OCI-LY7 (cell line): ENCODE results near the gene RTN4IP1. TPM values are rescaled to one million over a fixed set of nuclear protein-coding genes. Genes with fewer than 3 reads are reported as not detected.

Experiments
- BruUV-seq: library from RNA; stranded (reverse); fragments of 400-500 nt; replicated peaks from 2 replicates; lab custom pipeline; 2021; lab: Mats Ljungman, UMichigan
- CTCF ChIA-PET: fragments of 300-600 bp; sonication (Branson Sonifier 250); formaldehyde crosslinking; loops from one replicate; lab custom pipeline; 2022; ENCODE audit warnings: antibody characterized with exemption; ENCODE audit not compliant: unreplicated experiment; lab: Charles Lee
- POLR2A ChIA-PET: fragments of 300-600 bp; sonication (Branson Sonifier 250); formaldehyde crosslinking; loops from one replicate; lab custom pipeline; 2022; ENCODE audit warnings: antibody characterized with exemption; lab: Charles Lee
- DNase-seq: peaks from one replicate; pipeline ENCODE4 v3.0.0-alpha.2; 2015; ENCODE audit warnings: low spot score
- H2AFZ ChIP-seq: fragments of 200-600 bp; sonication (generic), shearing (Covaris generic); 2 replicates; pipeline ENCODE4 v1.6.1; 2014; ENCODE audit warnings: mild to moderate bottlenecking, antibody characterized with exemption, low read length, moderate library complexity
- H3K27ac ChIP-seq: fragments of 200-600 bp; sonication (generic); 2 replicates; pipeline ENCODE4 v1.5.1; 2014; ENCODE audit warnings: mixed run types, low read depth, mild to moderate bottlenecking, moderate library complexity, low read length, inconsistent platforms; ENCODE audit not compliant: poor library complexity, severe bottlenecking
- H3K36me3 ChIP-seq: fragments of 200-600 bp; sonication (generic); 2 replicates; pipeline ENCODE4 v1.6.1; 2014; ENCODE audit warnings: mild to moderate bottlenecking, antibody characterized with exemption, low read length, moderate library complexity, mixed read lengths; ENCODE audit not compliant: insufficient read depth
- H3K4me1 ChIP-seq: fragments of 200-600 bp; sonication (generic); 2 replicates; pipeline ENCODE4 v1.5.1; 2014; ENCODE audit warnings: mild to moderate bottlenecking, low read length; ENCODE audit not compliant: insufficient read depth, poor library complexity, severe bottlenecking
- H3K4me2 ChIP-seq: fragments of 200-600 bp; sonication (generic); 2 replicates; pipeline ENCODE4 v1.6.1; 2014; ENCODE audit warnings: mild to moderate bottlenecking, low read length
- H3K4me3 ChIP-seq: fragments of 200-600 bp; sonication (generic); 2 replicates; pipeline ENCODE4 v1.5.1; 2014; ENCODE audit warnings: mild to moderate bottlenecking, low read depth, low read length; ENCODE audit not compliant: poor library complexity, severe bottlenecking
- H3K79me2 ChIP-seq: fragments of 200-600 bp; sonication (generic); 2 replicates; pipeline ENCODE4 v1.6.1; 2016; ENCODE audit warnings: low read depth, mild to moderate bottlenecking, low read length, moderate library complexity, mixed read lengths; ENCODE audit not compliant: insufficient read depth
- H3K9me2 ChIP-seq: fragments of 200-600 bp; sonication (generic); 2 replicates; pipeline ENCODE4 v1.6.1; 2016; ENCODE audit warnings: mild to moderate bottlenecking, low read length, mixed read lengths; ENCODE audit not compliant: insufficient read depth
- H3K9me3 ChIP-seq: fragments of 200-600 bp; sonication (generic); 2 replicates; pipeline ENCODE4 v1.6.1; 2014; ENCODE audit warnings: mild to moderate bottlenecking, mixed run types, low read length, mixed read lengths
- H4K20me1 ChIP-seq: fragments of 200-600 bp; sonication (generic); 2 replicates; pipeline ENCODE4 v1.6.1; 2014; ENCODE audit warnings: mild to moderate bottlenecking, antibody characterized with exemption, low read length, moderate library complexity, mixed read lengths; ENCODE audit not compliant: insufficient read depth
- EZH2phosphoT487 ChIP-seq: fragments of 200-600 bp; sonication (generic); IDR thresholded peaks from 2 replicates; pipeline ENCODE4 v1.6.1; 2018; ENCODE audit warnings: low read depth, borderline replicate concordance, mild to moderate bottlenecking, mixed run types, antibody characterized with exemption, low read length, moderate library complexity, mixed read lengths
- intact Hi-C: fragments of 100-400 bp; cut with micrococcal nuclease; formaldehyde crosslinking; loops from one replicate; pipeline ENCODE4 v1.10.0; 2022; ENCODE audit not compliant: unreplicated experiment
- total RNA-seq, 2 experiments: library from RNA; depleted of rRNA in 1 of 2; stranded (reverse); fragments of >200 nt in 1 of 2; shearing (Covaris generic) in 1 of 2; gene quantifications; 2 replicates each; pipeline ENCODE4 v1.2.3, GENCODE V29; 2014 to 2022
- TF ChIP-seq, protein P1 (sequence below): fragments of 200-600 bp; sonication (generic); conservative IDR thresholded peaks from 2 replicates; pipeline ENCODE4 v1.5.1; 2014; ENCODE audit warnings: mild to moderate bottlenecking, antibody characterized with exemption, low read length, moderate library complexity, mixed read lengths

Gene RTN4IP1
- total RNA-seq, 2 experiments from 2014 or later = 25.2 to 51.4 TPM

DNA sequence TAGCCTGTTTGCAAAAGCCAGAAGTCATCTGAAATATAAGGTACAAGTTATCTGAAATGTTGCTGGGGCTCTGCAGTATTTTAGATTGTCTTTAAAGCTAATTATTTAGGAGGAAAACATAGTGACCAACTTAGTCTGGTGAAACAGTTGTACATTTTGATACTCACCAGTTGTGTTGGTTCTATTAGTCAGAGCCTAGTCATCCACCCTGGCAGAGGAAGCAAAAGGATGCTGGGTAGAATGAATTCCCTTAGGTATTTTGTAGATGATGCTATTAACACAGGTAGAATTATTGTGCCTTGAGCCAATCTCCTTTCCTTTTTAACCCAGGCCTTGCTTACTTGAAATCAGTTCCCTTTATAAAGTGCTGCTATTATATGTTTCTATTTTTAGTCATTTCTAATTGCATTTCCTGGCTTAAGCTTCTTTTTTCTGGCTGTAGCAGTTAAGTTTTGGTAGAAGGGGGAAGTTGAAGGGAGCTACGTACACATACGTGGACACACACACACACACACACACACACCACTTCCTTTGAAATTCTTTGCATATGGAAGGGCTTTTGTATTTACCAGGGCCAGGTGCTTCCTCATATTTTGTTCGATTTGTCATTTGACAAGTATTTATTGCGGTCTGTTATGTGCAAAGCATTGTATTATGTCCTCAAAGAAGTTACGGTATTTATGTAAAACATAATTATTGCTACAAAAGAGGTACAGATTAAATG lies 82.4 kb downstream of the RTN4IP1 start:
- Histone ChIP-seq H2AFZ (peak overlapping the region; percentile 20; the same call in 1 of the 2 replicates), H3K4me2 (peak overlapping the region; percentile 69), H3K36me3 (peaks cover 88% of the 10 kb centered on the region), H3K79me2 (no peaks in the 10 kb centered on the region), H4K20me1 (no peaks in the 10 kb centered on the region), H3K9me3 (no peaks in the 10 kb centered on the region), H3K4me3 (peak overlapping the region; percentile 38), H3K4me1 (peaks cover 29% of the 10 kb centered on the region), H3K9me2 (no peaks in the 10 kb centered on the region), H3K27ac (peak overlapping the region; percentile 76)
- CTCF ChIA-PET = interaction anchor here (0.6 kb wide), 1 partner anchor 30 kb away, joined by 3 read pairs; no protein-coding TSS in a partner anchor
- TF ChIP-seq, protein P1, sequence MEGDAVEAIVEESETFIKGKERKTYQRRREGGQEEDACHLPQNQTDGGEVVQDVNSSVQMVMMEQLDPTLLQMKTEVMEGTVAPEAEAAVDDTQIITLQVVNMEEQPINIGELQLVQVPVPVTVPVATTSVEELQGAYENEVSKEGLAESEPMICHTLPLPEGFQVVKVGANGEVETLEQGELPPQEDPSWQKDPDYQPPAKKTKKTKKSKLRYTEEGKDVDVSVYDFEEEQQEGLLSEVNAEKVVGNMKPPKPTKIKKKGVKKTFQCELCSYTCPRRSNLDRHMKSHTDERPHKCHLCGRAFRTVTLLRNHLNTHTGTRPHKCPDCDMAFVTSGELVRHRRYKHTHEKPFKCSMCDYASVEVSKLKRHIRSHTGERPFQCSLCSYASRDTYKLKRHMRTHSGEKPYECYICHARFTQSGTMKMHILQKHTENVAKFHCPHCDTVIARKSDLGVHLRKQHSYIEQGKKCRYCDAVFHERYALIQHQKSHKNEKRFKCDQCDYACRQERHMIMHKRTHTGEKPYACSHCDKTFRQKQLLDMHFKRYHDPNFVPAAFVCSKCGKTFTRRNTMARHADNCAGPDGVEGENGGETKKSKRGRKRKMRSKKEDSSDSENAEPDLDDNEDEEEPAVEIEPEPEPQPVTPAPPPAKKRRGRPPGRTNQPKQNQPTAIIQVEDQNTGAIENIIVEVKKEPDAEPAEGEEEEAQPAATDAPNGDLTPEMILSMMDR = no peak
- no peak for TF ChIP-seq EZH2phosphoT487
- POLR2A ChIA-PET = interaction anchor here (0.6 to 0.9 kb wide), 2 partner anchors 17 to 455 kb away, joined by 3 to 4 read pairs; no protein-coding TSS in a partner anchor
- DNase-seq = peak; percentile 82
- BruUV-seq = TSS peak; percentile 5
- intact Hi-C loops = no loop called here

DNA sequence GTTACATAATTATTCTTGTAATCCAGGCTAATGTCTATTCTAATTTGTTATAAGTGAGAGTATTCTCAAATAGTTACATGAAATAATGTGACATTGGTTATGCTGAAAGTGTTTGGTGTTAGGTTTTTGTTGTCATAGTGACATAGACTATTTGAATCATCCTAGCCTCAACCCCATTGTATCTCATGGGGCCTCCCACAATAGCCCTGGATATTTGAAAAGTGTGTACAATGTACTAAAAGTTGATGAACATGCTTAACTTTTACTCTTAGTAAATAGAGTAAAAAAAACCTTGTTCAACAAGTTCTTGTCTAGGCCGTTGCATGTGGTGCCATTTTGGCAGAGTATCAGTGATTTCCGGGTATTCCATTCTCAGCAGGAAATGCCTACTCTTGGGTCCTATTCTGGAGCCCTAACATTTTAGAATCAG lies 83.0 kb downstream of the RTN4IP1 start:
- H3K9me2 ChIP-seq = no peaks in the 10 kb centered on the region
- no peaks in the 10 kb centered on the region for H4K20me1 ChIP-seq
- H2AFZ ChIP-seq = peak overlapping the region; percentile 20; the same call in 1 of the 2 replicates
- H3K27ac ChIP-seq = peak overlapping the region; percentile 76
- no peak for DNase-seq
- peaks cover 29% of the 10 kb centered on the region for H3K4me1 ChIP-seq
- peaks cover 87% of the 10 kb centered on the region for H3K36me3 ChIP-seq
- H3K9me3 ChIP-seq = no peaks in the 10 kb centered on the region
- CTCF ChIA-PET = interaction anchor here (0.6 kb wide), 1 partner anchor 29 kb away, joined by 3 read pairs; no protein-coding TSS in a partner anchor
- H3K4me3 ChIP-seq = peak overlapping the region; percentile 38
- intact Hi-C loops = no loop called here
- peak overlapping the region; percentile 69 for H3K4me2 ChIP-seq
- no TSS peak for BruUV-seq
- H3K79me2 ChIP-seq = no peaks in the 10 kb centered on the region
- TF ChIP-seq, protein P1 = no peak
- TF ChIP-seq EZH2phosphoT487 = no peak
- POLR2A ChIA-PET = interaction anchor here (0.6 to 1.8 kb wide), 3 partner anchors 20 to 455 kb away, joined by 3 to 7 read pairs (median 3); no protein-coding TSS in a partner anchor

DNA sequence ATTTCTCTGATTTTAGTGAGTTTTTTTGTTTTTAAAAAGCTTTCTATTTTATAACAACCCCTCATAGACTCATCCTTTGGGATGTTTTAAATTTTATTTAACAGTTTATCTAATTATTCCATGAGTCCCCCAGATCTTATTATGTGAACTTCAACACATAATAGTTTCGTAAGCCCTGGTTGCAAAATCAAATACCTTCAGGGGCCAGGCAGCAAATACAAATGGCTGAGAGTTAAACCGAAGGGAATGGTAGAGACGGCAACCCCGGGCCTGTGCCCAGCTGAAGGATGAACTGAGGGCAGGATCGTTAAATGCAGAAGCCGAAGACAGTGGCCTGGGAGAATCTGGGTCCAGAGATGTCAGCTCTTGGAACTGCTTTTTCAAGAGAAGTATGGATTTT lies 88.4 kb downstream of the RTN4IP1 start:
- H3K36me3 ChIP-seq = peaks cover 87% of the 10 kb centered on the region
- POLR2A ChIA-PET = interaction anchor here (0.8 to 1.0 kb wide), 3 partner anchors 10 to 28 kb away, joined by 3 to 4 read pairs (median 4); no protein-coding TSS in a partner anchor
- CTCF ChIA-PET = no interaction called here

More for the DNA sequence above, 88.4 kb downstream of the RTN4IP1 start:
- no peak for DNase-seq
- no peak overlapping the region for H3K4me3 ChIP-seq
- peaks cover 5% of the 10 kb centered on the region for H3K4me1 ChIP-seq
- H2AFZ ChIP-seq = no peak overlapping the region
- H3K4me2 ChIP-seq = no peak overlapping the region
- no peaks in the 10 kb centered on the region for H4K20me1 ChIP-seq
- H3K9me3 ChIP-seq = no peaks in the 10 kb centered on the region
- BruUV-seq = no TSS peak
- no peak for TF ChIP-seq EZH2phosphoT487
- TF ChIP-seq, protein P1 = no peak
- intact Hi-C loops = no loop called here
- no peaks in the 10 kb centered on the region for H3K9me2 ChIP-seq
- H3K79me2 ChIP-seq = no peaks in the 10 kb centered on the region
- H3K27ac ChIP-seq = no peak overlapping the region
